GM12891 (cell line): ENCODE data around the gene ERICH6.

ENCODE experiments used
- POLR2A ChIP-seq: IDR thresholded peaks from 2 replicates; pipeline ENCODE4 v1.6.1; 2011; ENCODE audit warnings: low read depth, low read length, control low read depth
- POLR2AphosphoS5 ChIP-seq: IDR thresholded peaks from 2 replicates; pipeline ENCODE4 v1.6.1; 2011; ENCODE audit warnings: low read depth, low read length, control low read depth

DNA sequence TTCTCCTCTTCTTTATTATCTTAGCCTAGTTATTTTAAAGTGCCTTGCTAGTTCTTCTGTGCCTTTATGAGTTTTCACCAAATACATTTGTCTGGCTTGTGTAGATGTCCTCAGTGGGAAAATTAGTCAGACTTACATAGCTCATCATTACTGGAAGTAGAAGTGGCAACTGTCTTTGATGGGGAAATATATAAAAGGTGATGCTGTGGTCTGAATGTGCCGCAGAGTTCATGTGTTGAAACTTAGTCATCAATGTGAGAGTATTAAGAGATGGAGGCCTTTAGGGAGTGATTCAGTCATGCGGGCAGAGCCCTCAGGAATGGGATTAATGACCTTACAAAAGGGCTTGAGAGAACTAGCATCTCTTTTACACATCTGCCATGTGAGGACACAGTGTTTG is 6.4 kb upstream of the ERICH6 start:
- TF ChIP-seq POLR2A (no peak), POLR2AphosphoS5 (no peak)
